T-helper 1 cell (primary cell): Measurements from ENCODE around the gene ADI1.
"Not testable (repeated sequence)": the region's sequence is repeated elsewhere in the genome, so short reads cannot be mapped to it uniquely, and the experiment has no call there.

Experiments used
- DNase-seq, 5 donors: peaks; one replicate each; pipeline ENCODE4 v3.0.0-alpha.2; 2012 to 2020

ADI1 gene

DNA sequence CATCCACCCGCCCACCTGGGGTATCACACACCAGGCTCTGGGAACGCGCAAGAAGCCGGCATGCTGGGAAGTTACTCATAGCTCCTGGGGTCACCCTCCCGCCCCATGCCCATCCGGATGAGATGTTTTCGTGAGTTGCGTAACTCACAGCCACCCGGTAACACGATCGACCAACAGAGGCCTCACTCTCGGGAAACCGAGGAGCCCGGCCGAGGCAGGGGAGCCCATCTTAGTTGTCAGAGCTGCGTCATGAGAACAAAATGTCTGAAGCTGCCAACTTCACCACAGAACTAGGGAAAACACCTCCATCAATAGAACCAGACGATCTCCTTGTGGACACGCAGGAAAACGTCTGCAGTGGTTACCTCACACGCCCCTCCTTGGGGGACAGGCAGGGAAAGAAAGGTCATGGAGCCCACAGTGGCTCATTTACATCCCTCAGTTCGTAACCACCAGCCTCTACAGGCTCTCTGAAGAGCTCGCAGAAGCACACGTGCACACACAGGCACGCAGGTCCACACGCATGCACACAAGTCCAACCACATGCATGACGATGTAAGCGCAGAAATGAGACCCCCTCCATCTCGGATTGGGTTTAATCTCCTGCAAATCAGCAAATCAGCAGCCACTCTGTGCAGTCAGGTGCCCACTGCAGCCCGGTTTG, 26.2 kb downstream of the ADI1 start:
- DNase-seq: no peak

DNA sequence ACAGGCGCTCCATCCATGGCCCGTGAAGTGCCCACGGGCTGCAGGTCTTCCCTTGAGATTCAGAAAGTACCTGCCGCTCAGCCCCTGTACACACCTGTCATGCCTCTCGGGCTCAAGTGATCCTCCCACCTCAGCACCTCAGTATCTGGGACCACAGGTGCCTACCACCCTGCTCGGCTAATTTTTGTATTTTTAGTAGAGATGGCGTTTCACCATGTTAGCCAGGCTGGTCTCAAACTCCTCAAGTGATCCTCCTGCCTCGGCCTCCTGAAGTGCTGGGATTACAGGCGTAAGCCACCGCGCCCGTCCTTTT, 26.9 kb downstream of the ADI1 start:
- not testable (repeated sequence) for DNase-seq

DNA sequence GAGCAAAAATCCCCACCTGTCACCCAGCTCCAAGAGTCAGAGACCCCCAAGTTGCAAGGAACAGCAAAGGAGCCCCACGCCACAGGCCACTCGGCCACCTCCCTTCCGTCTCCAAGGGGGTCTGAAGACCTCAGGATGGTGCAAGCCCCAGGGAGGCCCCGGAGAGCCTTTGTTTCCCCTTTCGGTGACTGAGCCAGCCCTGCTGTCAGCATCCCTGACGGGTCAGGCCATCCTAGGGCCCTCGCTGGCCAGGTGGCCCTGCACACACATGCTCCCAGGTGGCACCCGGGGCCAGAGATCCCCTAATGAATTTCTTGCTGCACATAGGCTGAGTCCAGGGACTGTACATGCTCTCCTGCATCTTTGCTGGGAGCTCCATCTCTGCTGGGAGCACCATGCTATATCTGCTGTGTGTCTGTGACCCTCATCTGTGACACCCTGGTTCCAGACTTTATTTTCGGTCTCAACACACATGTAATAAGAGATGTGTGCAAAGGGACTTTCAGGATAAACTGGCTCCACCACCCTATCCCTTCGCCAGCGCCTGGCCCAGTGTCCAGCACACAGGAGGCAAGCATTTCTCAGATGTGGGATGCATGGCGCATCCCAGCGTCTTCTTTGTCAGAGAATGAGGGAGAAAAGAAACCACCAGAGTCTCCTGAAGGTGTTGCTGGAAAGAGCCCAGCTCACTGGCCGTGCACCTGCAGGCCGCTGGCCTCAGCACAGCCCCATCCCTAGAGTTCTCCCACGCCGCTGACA, 27.4 kb downstream of the ADI1 start:
- DNase-seq: no peak

DNA sequence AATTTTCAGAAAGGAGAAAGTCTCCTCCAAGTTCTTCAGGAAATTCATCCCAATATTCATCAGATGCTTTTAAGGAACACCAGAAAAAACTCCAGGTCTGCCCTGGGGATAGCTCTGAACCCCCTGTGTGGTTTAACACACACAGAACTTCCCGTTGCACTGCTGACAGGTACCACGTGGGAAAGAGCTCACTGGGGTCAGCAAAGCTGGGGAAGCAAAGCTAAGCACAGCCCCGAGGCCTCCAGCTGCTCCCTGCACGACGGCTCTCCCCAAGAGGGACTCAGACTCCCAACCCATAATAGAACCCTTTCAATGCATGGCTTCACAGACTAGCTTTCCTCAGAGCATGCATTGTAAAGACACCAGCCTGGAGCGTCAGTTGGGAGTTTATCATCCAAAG, 28.0 kb downstream of the ADI1 start:
- no peak for DNase-seq

- no peak for DNase-seq
Measured at GRCh38 chr2:3490191-3491170, 28.9 kb downstream of the ADI1 start.

GRCh38 chr2:3489764-3490115, 29.6 kb downstream of the ADI1 start:
- DNase-seq: no peak

DNA sequence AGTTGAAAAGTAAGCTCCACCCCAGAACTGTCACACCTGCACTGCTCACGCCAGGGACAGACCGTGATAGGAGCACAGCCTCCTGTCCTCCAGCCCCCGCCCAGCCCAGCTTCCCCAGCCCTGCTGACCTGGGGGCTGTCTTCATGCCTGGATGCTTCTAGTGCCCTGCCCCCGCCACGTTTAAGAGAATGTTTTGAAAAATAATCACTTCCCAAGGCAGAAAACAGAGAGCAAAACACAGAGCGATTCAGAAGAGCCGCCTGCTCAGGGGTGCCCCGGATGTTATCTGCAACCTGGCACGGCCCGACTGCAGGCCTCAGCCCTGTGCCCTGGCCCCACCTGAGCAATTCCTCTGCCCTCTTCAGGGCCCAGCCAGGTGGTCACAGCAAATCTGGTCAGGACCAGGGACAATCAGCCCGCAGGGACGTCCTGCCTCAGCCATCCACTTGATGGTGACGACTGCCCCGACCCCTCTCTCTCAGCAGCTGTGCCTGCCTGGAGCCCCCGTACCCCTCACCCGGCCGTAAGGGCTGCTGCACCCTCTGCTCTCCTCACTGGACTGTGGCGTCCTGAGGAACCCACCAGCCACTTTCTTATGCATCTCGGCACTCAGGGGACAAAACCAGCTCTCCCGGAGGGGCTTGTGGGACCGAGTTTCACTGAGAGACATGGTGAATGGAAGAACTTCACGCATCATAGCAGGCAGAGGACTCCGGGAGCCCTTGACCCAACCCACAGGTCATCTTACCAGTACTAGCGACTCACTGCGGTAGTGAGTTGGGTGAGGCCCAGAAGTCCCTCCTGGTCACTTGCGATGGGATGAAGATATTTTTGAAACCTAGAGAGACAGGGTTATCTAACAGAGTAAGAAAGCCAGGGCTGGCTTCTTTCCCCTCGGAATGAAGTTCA, 30.2 kb downstream of the ADI1 start:
- DNase-seq: no peak

DNA sequence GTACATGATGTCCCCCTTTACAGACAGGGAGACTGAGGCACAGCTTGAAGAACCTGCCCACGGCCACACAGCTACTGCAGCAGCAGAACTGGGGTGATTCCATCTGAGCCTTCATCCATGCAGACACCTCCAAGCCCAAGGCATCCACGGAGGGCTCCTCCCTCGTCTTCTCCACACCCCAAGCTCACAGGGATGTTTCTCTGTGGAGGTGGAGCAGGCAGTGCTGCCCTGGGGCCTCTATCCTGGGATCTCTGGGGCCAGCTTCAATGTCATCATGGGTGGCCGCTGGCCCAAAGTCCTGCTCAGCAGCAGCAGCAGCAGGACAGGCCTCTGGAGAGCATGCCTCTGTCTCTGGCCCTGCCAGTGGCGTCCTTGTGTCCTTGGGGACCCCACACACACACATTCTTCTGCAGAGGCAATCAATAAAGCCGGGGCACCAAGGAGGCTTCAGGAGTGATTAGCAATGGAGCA, 31.2 kb downstream of the ADI1 start:
- no peak for DNase-seq

DNA sequence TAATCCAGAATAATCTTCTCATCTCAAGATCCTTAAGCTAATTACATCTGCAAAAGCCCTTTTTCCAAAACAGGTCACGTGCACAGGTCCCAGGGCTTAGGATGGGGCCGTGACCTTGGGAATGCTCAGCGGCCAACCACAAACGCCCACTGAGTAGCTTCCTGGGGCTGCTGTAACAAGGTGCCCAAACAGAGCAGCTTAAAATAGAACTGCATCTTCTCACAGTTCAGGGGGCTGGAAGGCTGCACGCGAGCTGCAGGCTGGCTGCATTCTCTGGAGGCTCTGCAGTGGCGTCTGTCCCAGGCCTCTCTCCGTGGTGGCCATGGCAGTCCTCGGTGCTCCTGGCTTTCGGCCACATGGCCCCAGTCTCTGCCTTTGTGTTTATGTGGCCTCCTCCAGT, 31.9 kb downstream of the ADI1 start:
- no peak for DNase-seq

GRCh38 chr2:3487028-3487425, 32.3 kb downstream of the ADI1 start:
- DNase-seq: no peak

- no peak for DNase-seq
Measured at GRCh38 chr2:3486047-3487027, 33.0 kb downstream of the ADI1 start.

DNA sequence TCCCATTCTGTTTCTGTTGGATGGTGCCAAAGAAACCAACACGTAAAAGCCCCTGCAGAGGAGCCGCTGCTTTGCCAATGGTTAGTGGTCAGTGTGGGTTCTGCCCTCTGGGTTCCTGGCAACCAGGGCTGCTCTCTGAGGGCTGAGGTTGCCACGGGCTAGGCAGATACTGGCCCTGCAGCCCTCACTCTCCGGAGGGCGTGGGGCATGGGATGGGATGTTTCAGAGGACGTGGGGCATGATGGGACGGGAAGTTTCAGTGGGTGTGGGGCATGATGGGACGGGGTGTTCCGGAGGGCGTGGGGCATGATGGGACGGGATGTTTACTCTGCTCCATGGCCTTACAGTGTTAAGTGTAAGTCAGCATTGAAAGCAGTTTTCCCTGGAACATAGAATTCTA, 34.2 kb downstream of the ADI1 start:
- DNase-seq: no peak

GRCh38 chr2:3483986-3484960, 35.1 kb downstream of the ADI1 start:
- no peak for DNase-seq

DNA sequence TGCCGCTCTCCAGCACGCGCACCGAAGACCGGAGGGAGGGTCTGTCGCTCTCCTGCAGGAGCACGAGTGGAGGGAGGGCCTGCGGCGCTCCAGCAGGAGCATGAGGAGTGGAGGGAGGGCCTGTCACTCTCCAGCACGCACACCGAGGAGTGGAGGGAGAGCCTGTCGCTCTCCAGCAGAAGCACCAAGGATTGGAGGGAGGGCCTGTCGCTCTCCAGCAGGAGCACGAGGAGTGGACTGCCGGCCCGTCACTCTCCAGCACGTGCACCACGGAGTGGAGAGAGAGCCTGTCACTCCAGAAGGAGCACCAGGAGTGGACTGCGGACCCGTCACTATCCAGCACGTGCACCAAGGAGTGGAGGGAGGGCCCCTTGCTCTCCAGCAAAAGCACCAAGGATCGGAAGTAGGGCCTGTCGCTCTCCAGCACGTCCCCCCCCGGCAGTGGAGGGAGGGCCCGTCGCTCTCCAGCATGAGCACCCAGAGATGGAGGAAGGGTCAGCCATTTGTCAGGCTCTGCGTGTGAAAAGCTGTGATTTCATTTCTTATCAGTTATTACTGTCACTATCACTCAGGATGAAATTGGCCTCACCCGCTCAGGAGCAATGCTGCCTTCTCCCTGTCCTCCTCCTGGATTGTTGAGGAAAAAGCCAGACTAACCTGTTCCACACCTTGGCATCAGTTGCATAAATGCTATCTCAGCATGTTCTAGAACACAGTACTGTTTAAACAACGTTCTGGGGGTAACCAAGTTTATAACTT, 35.9 kb downstream of the ADI1 start:
- DNase-seq: no peak

- DNase-seq: no peak
Measured at GRCh38 chr2:3482363-3482821, 36.9 kb downstream of the ADI1 start.

GRCh38 chr2:3481736-3482362, 37.5 kb downstream of the ADI1 start:
- DNase-seq: no peak

DNA sequence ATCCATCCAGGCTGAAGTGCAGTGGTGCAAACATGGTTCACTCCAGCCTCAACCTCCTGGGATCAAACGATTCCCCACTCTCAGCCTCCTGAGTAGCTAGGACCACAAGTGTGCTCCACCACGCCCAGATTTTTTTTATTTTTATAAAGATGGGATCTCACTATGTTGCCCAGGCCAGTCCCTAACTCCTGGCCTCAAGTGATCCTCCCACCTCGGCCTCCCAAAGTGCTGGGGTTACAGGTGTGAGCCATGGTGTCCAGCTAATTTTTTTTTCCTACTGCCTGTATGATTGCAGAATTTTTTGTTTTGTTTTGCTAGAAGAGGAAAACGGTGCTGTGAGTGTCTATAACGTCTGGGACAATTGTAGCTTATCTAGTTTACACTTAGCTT, 38.3 kb downstream of the ADI1 start:
- no peak for DNase-seq

- DNase-seq: no peak
Measured at GRCh38 chr2:3480352-3481010, 38.9 kb downstream of the ADI1 start.
